HG03175 (cell line): Measurements from ENCODE around the gene KISS1R.
"Not testable (repeated sequence)": the region's sequence is repeated elsewhere in the genome, so short reads cannot be mapped to it uniquely, and the experiment has no call there.

Experiments
- ATAC-seq: cut with Tn5 transposase; IDR thresholded peaks from one replicate; pipeline ENCODE4 v1.9.1; 2021; ENCODE audit warnings: mild to moderate bottlenecking, moderate library complexity; ENCODE audit not compliant: unreplicated experiment

KISS1R gene

DNA sequence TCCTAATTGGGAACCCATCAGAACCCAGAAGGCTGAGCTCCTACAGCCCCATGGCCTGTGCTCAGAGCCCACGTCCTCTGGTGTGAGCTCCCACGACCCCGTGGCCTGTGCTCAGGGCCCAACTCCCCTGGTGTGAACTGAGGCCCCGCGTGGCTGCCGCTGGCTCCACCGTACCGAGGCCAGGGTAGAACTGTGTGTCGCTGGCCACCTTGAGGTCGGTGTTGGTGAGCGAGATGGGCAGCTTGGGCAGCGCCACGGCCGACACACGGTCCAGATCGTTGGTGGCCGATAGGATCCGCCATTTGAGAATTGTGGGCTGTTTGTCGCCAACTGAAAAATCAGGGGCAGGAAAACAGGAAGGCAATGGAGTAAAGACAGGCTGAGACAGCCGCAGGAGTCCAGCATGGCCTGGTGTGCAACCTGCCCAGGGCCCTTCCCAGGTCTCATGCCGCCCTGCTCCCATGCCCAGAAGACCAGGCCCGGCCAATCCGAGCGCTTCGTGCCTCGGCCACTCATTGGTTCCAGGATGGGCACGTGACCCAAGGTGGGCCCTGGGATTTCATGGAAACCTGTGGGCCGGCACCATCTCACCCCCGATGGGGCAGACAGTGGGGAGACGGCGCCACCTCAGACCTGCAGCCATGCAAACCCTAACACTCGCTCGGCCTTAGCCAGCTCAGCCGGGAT is 35.6 kb upstream of the KISS1R start:
- no peak for ATAC-seq

DNA sequence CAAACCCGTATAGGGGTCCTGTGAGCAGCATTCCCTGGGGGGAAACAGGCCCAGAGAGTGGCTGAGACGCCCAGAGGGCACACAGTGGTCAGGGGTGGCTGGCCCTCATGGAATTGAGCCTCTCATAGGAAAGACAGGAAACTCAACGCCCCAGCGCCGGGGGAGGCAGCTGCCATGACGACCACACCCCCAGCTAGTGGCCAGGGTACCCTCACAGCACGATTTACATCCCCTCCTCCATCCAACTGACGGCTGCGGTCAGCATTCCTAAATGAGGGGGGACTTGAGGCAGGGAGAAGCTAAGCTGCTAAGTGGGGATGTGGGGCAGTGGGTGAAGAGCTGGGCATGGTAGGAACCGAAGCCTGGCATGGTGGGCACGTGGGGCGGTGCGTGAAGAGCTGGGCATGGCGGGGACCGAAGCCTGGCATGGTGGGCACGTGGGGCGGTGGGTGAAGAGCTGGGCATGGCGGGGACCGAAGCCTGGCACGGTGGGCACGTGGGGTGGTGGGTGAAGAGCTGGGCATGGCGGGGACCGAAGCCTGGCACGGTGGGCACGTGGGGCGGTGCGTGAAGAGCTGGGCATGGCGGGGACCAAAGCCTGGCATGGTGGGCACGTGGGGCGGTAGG is 34.1 kb upstream of the KISS1R start:
- ATAC-seq: no peak

DNA sequence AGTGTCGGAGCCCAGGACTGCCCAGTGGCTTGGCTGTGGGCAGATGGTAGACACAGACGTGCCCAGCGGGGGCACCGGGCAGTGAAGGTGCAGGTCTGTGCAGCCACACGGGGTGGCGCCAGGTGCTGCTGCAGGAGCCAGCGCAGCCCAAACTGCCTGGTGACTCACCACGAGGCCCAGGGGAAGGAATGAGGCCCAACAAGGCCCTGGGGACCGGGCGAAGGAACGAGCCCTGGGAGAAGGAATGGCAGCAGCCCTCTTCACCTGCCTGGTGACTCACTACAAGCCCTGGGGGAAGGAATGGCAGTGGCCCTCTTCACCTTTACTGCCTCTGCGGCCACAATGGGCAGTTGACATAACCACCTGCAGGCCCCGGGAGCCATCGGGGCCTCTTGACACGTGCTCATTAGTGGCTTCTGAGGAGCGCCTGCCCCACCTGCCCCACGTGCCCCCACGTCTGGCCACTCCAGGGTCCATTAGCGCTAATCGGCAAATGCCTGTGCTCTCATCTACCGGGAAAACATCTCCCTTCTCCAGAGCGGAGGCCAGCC is 33.4 kb upstream of the KISS1R start:
- no peak for ATAC-seq

DNA sequence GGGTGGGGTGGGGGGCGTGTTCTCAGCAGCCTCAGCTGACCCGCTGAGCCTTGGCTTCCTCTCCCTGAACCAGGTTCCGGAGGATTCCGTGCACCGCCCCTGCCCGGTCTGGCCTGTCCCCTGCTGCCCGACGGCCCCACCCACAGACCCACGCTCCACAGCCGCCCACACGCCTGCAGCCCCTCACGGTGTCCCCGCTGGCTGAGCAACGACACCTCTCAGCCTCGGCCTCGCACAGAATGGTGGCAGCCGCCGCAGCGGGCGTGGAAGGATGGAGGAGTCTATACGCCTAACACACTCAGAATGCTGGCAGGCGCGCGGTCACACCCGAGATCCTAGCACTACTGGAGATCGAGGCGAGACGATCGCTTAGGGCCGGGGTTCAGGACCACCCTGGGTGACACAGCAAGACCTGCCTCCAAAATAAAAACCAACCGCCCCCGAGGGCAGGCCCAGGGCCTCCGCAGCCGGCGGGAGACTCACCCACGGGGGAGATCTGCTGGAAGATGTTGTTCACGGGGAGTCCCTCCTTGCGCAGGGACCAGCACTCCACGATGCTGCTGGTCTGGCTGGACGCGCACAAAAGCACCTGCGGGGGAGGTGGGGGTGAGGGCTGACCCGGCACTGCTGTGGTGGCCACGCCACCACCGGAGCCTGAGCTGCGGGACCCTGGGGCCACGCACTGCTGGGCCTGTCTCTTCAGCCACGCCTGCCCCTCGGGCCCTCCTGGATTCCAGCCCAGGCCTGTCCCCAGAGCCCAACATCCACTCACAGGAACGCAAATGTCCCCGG is 32.5 kb upstream of the KISS1R start:
- ATAC-seq: no peak

DNA sequence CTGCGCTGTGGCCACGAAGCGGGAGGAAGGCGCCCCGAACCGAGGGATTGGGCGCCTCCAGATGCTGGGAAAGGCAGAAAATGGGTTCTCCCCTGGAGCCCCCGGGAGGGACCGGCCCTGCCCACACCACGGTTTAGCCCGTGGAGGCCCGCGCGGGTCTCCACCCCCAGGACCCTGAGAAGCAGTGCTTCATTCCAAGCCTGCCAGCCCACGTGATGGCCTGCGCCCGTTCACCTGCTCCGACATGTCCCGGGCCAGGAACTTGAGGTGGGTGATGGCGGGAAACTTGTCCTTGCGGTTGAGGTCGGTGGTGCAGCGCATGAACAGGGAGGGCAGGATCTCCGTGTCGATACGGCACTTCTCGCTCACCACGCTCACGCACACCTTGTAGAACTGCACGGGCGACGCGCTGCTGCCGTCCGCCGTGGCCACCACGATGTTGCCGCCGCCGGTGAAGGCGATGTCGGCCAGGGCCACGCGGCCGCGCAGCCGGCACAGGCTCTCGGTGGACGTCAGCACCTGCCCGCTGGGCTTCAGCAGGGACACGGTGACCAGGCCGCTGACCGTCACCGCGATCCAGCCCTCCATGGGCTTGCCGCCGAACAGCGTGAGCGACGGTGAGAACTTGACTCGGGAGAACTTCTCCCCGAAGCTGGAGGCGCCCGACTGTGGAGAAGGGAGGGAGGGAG is 31.5 kb upstream of the KISS1R start:
- ATAC-seq: no peak

DNA sequence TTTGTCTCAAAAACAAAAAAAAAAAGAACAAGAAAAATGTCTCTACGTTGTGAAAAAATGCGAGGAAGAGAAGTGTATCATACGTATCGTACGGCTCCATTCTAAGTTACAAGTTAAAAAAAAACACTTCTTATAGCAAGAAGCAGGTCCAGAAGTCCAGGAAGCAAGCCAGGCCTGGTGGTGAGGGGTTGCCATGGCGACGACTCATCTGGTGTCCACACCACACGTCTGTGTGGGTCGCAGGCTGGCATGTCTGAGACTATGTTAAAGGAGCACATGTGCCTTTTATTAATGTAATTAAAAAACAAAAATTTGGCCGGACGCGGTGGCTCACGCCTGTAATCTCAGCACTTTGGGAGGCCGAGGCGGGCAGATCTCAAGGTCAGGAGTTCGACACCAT is 30.1 kb upstream of the KISS1R start:
- ATAC-seq: no peak

DNA sequence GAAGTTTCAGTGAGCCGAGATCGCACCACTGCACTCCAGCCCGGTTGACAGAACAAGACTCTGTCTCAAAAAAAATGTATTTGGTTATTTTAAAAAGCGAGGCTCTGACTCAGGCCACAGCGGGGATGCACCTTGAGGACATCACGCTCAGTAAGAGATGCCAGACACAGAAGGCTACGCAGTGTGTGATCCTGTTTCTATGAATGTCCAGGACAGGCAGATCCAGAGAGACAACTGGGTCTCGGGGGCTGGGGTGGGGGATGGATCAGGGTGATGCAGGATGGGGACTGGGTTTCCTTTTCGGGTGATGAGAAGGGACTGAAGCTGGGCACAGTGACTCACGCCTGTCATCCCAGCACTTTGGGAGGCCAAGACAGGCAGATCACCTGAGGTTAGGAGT is 29.5 kb upstream of the KISS1R start:
- no peak for ATAC-seq

DNA sequence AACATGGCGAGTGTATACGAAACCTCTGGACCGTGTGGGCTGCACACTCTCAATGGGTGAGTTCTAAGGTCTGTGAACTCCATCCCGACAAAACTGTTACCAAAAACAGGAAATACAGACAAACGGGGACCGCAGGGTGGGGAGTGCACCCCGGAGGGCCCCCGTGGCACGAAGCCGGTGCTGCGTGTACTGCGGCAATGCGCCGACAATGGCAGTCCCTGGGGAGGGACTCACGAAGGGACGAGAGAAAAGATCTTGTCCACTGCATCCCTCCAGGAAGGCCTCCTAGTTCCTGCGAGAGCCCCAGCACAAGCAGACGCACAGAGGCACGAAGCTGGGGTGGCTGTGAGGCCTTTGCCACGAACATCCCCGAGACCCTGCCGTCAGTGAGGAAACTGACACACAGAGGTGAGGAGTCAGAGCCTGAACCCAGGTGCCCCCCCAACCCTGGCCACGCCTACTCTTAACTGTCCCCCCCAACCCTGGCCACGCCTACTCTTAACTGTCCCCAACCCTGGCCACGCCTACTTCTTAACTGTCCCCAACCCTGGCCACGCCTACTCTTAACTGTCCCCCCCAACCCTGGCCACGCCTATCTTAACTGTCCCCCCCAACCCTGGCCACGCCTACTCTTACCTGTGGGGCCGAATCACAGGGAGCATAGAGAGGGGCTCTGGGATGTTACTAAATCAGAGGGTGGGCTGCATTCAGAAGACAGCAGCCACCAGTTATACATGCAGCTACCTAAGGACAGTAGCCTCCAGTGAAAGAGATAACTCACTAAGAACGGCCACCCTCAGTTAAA is 28.4 kb upstream of the KISS1R start:
- ATAC-seq: no peak

DNA sequence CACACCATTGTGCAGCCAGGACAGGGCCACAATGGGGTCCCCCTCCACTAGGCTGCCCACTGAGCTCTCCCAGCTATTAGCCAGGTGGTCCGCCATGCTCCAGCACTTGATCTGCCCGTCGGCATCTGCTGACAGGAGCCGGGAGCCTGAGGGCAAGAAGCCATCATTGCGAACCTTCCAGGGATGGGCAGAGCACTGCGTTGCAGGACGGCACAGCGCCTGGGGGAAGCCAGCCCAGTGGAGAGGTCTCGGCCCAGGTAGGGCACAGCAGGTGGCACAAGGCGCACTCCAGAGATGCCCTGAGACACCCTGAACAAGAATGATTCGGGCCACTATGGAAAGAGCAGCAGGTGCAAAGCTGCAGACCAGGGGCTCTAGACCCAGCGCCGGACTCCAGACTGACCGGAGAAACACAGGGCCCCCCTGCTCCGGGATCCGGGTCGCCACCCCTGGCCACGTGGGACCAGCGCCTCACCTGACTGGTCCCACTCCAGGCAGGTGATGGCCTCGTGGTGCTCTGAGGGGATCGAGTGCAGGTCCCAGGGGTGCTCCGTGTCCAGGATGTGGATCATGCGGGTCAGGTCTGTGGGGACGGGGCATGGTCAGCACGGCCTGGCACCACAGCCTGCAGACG is 27.4 kb upstream of the KISS1R start:
- no peak for ATAC-seq

DNA sequence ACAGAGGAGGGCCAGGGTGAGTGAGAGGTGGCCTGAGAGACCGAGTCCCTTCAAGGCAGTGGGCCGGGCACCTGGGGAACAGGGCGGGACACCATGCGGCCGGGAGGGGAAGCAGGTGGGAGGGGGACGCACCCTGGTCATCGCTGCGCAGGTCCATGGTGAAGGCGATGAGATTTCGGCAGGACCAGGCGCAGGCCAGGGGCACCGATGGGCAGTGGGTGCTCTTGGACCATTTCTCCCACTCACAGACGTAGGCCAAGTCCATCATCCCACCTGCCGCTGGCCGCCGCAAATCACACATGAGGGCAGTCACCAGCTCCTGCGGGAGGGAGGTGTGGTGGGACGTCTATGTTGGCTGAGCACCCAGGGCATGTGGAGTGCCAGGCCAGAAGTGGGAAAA is 26.3 kb upstream of the KISS1R start:
- ATAC-seq: no peak

DNA sequence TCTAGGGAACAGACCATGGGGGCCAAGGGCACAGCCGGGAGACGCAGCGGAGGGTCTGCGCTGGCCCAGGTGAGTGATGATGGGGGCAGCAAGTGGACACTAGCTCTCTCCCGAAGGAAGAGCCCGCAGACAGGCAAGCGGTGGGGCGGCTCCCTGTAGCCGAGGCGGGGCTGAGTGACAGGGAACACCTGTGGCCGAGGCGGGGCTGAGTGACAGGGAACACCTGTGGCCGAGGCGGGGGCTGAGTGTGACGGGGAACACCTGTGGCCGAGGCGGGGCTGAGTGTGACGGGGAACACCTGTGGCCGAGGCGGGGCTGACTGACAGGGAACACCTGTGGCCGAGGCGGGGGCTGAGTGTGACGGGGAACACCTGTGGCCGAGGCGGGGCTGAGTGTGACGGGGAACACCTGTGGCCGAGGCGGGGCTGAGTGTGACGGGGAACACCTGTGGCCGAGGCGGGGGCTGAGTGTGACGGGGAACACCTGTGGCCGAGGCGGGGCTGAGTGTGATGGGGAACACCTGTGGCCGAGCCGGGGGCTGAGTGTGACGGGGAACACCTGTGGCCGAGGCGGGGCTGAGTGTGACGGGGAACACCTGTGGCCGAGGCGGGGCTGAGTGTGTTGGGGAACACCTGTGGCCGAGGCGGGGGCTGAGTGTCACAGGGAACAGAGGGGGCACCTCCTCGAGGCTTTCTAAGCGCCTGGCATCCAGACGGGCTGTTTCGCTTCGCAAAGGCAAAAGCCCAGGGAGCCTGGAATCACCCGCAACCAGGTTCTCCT is 25.5 kb upstream of the KISS1R start:
- not testable (repeated sequence) for ATAC-seq

DNA sequence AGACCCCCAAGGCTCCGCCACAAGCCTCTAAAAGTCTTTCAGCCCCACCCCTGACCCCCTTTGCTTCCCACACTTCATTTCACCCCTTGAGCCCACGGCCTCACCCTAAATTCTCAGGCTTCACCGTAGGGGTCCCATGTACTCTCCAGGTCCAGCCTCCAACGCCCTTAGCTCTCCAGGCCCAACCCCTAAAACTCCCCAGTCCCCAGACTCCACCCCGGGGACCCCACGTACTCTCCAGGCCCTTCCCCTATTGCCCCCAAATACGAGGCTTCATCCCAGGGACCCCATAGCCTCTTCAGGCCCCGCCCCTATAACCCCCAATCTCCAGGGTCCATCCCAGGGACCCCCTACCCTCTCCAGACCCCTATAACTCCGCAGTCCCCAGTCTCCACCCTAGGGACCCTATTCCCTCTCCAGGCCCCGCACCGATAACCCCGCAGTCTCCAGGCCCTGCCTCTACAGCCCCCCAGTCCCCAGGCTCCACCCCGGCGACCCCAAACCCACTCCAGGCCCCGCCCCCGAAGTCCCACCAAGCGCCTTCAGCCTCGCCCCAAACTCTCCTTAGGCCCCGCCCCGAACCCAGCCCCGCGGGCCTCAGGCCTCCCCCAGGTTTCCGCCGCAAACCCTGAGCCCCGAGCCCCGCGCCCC is 24.8 kb upstream of the KISS1R start:
- ATAC-seq: no peak

DNA sequence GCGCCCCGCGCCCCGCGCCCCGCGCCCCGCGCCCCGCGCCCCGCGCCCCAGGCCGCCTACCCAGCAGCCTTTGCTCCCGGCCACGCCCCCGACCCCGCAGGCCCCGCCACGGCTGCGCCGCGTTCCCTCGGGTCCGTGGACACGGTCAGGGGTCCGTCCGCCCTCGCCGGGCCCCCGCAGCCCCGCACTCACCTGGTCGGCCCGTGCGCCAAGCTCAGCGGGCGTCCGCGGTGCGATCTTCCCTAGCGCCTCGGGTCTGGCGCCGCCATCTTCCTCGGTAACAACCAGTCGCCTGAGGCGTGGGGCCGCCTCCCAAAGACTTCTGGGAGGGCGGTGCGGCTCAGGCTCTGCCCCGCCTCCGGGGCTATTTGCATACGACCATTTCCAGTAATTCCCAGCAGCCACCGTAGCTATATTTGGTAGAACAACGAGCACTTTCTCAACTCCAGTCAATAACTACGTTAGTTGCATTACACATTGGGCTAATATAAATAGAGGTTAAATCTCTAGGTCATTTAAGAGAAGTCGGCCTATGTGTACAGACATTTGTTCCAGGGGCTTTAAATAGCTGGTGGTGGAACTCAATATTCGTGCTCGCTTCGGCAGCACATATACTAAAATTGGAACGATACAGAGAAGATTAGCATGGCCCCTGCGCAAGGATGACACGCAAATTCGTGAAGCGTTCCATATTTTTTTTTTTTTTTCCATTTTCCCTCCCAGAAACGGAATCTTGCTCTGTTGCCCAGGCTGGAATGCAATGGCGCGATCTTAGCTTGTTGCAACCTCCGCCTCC is 24.0 kb upstream of the KISS1R start, which contains the start of the genes MED16 and RNU6-9:
Gene MED16, minus strand, starts transcription at position 294 of the 796 bp plus-strand sequence. CDS start 2,056 bp downstream, outside the sequence.
Gene RNU6-9, plus strand, starts transcription at position 591 of the 796 bp plus-strand sequence.
- peak; percentile 79 for ATAC-seq

DNA sequence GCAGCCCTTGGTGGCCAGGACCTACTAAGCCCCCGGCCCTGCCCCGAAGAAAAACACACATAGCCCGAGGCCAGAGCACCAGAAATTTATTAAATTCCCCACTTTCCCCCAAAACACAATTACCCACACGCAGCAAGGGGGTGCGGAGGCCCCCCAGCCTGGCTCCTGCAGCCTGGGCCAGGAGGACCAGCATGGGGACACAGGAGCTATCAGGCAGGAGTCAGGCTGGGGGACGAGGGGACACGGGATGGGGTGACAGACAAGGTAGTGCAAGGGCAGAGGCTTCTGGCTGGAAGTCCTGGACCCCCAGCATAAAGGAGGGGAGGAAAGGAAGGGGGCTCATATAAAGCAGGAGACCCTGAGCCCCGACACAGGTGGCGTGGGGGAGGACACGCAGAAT is 20.7 kb upstream of the KISS1R start:
- no peak for ATAC-seq

DNA sequence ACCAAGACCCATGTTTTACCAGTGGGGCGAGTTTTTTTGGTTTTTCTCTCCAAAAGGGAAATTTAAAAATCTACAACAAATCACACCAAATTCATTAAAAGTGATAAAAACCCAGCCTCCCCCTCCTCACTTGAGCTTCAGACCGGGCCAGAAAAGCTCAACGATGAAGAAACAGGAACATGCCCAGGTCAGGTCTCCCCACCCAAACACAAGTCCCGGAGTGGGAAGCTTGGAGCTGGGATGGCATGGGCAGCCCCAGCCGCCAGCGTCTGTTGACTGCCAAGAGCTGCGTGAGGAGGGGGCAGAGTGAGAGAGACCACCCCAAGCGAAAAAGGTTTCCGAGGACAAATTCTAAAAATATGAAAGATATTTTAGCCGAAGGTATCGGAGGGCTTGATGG is 20.1 kb upstream of the KISS1R start:
- ATAC-seq: no peak

DNA sequence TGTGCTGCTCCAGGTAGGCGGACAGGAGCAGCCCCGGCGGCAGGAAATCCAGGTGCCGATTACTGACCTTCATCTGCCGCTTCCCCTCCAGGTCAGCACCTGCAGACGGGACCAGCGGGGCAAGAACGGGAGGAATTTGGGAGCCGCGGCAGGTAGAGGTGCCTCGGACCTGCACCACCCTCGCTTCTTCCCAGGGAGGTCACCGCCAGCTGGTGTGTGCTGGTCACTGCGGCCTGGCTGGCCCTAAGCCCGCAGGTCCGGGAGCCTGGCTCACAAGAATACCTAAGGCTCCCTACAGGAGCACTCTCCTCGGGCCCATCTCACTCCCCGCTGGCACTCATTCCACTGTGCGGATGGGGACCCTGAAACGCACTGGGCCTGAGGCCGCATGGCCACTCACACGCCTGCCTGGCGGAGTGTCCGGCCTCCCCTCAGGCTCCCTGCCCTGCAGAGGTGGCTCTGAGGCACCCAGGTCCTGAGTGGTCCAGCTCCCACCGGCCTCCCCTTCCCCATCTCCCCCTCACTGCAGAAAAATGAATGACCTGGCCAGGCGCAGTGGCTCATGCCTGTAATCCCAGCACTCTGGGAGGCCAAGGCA is 19.6 kb upstream of the KISS1R start:
- no peak for ATAC-seq

DNA sequence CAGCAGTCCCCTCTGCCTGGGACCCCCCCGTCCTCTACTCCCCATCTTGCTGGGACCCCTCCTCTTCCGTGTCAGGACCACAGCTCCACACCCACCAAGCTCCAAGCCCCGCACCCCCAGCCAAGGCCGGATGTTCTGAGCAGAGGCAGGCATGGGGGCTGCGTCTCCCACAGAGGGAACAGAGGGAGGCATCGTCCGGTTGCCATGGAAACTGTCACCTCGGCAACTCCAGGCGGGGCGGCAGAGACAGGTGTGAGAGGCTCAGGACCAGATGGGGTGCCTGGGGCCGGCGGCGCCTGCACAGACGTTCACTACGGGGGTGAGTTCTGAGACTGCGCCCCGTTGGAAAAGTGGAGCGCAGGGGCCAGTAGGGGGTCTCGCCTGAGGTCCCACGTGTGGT is 18.5 kb upstream of the KISS1R start:
- no peak for ATAC-seq
